Stomach (tissue), 9 donors: ENCODE measurements around the gene RNF4. TPM values are rescaled to one million over a fixed set of nuclear protein-coding genes. Genes with fewer than 3 reads are reported as not detected.

Experiments
- DNase-seq, 2 donors: peaks; one replicate each; pipeline versions ENCODE4 v3.0.0 to v3.0.0-alpha.2; 2013 to 2019
- H3K27ac ChIP-seq, 5 donors: fragments of 200-600 bp in 4 of 5; sonication (generic) in 4 of 5; one replicate each; pipeline ENCODE4 v1.5.1; 2013 to 2019; ENCODE audit warnings: mild to moderate bottlenecking in 1 of 5, moderate library complexity in 1 of 5
- H3K27me3 ChIP-seq, 3 donors: fragments of 200-600 bp; sonication (generic); one replicate each; pipeline ENCODE4 v1.5.1; 2017 to 2019; ENCODE audit warnings: mixed run types in 1 of 3
- H3K36me3 ChIP-seq, 4 donors: fragments of 200-600 bp; sonication (generic); 1 replicate in 3 of 4; 2 replicates in 1 of 4; pipeline ENCODE4 v1.5.1; 2016 to 2019
- H3K4me1 ChIP-seq, 4 donors: fragments of 200-600 bp; sonication (generic); one replicate each; pipeline ENCODE4 v1.5.1; 2016 to 2019
- H3K4me3 ChIP-seq, 4 donors: fragments of 200-600 bp; sonication (generic) in 3 of 4; one replicate each; pipeline ENCODE4 v1.5.1; 2016 to 2019; ENCODE audit warnings: mild to moderate bottlenecking in 1 of 4
- H3K9me3 ChIP-seq, 4 donors: fragments of 200-600 bp; sonication (generic); one replicate each; pipeline ENCODE4 v1.5.1; 2016 to 2019
- EP300 ChIP-seq: sonication (generic); formaldehyde crosslinking; IDR thresholded peaks from one replicate; pipeline ENCODE4 v1.6.1; 2017; ENCODE audit warnings: antibody characterized with exemption
- POLR2A ChIP-seq, 4 donors: fragments of 450-650 bp; IDR thresholded peaks; one replicate each; pipeline ENCODE4 v1.6.1; 2016; ENCODE audit warnings: antibody characterized with exemption in 4 of 4, control low read depth in 2 of 4, mild to moderate bottlenecking in 1 of 4, moderate library complexity in 1 of 4
- POLR2AphosphoS5 ChIP-seq, 3 donors: sonication (generic); formaldehyde crosslinking; IDR thresholded peaks; one replicate each; pipeline ENCODE4 v1.6.1; 2016; ENCODE audit warnings: antibody characterized with exemption in 3 of 3
- WGBS, 5 donors: extraction: QIAGEN DNeasy Blood & Tissue Kit in 3 of 5; methylation state at CpG; one replicate each; pipeline versions ENCODE4 v1.1.5 to v1.1.7; 2013 to 2018; 5-methylcytosine and 5-hydroxymethylcytosine counted together
- intact Hi-C: fragments of 100-400 bp; cut with DNase I; formaldehyde crosslinking; loops from one replicate; pipeline ENCODE4 v1.15.1; 2023; ENCODE audit warnings: low total_unique reads
- polyA plus RNA-seq, 3 donors: library from polyadenylated mRNA; stranded (reverse); fragments of 200-250 nt; gene quantifications; one replicate each; pipeline ENCODE4 v1.2.3, GENCODE V29; 2013
- total RNA-seq, 5 donors: library from RNA; depleted of rRNA; stranded (reverse); fragments of >200 nt; gene quantifications; one replicate each; pipeline versions ENCODE4 v1.1.0 to v1.2.3, GENCODE V29; 2014 to 2016
- TF ChIP-seq, protein P1 (sequence below), 7 experiments: fragments of 450-650 bp in 4 of 7; fragments of 200-600 bp in 3 of 7; sonication (generic) in 3 of 7; IDR thresholded peaks; one replicate each; pipeline ENCODE4 v1.5.1; 2016 to 2019; ENCODE audit warnings: antibody characterized with exemption in 7 of 7, control low read depth in 2 of 7, mild to moderate bottlenecking in 1 of 7
- donor health status: healthy with polysubstance abuse.
- donor health status: Bipolar disorder and iron deficiency.
- donor health status: healthy.

The RNF4 gene
- total and polyA plus RNA-seq, 8 donors, result 5.3 to 75.2 (median 29.0) TPM

DNA sequence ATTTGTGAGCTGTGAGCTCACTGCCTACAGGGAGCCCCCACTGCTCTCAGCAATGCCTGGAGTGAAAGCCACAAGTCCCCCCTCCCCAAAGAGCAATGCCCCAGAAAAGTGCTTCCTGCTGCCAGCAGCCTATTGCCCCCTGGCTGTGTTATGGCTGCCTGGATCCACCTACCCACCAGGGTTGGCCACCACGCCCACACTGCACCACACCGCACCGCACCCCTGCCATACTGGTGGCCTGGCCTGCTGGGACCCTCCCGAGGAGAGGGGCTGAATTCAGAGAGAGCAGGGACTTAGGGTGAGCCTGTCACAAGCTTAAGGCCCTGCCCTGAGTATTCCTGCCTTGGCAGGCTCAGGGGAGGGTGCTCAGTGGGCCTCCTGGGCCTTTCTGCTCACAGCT lies 45.8 kb upstream of the RNF4 start:
- WGBS, 5 donors, result 75 to 86% (median 80%) methylated on average over 4 of the region's 4 CpGs
- Histone ChIP-seq H3K36me3 (no peaks in the 10 kb centered on the region), H3K4me3 (no peak overlapping the region), H3K27ac (no peak overlapping the region), H3K9me3 (no peaks in the 10 kb centered on the region), H3K4me1 (peaks cover 7 to 13% (median 12%) of the 10 kb centered on the region in 4 donors), H3K27me3 (peaks cover 0 to 67% (median 0%) of the 10 kb centered on the region in 3 donors)
- DNase-seq, result no peak
- TF ChIP-seq POLR2A (IDR thresholded peaks at IDR 0.05) (no peak), POLR2AphosphoS5 (IDR thresholded peaks at IDR 0.05) (no peak), EP300 (no peak)
- TF ChIP-seq, protein P1, sequence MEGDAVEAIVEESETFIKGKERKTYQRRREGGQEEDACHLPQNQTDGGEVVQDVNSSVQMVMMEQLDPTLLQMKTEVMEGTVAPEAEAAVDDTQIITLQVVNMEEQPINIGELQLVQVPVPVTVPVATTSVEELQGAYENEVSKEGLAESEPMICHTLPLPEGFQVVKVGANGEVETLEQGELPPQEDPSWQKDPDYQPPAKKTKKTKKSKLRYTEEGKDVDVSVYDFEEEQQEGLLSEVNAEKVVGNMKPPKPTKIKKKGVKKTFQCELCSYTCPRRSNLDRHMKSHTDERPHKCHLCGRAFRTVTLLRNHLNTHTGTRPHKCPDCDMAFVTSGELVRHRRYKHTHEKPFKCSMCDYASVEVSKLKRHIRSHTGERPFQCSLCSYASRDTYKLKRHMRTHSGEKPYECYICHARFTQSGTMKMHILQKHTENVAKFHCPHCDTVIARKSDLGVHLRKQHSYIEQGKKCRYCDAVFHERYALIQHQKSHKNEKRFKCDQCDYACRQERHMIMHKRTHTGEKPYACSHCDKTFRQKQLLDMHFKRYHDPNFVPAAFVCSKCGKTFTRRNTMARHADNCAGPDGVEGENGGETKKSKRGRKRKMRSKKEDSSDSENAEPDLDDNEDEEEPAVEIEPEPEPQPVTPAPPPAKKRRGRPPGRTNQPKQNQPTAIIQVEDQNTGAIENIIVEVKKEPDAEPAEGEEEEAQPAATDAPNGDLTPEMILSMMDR (IDR thresholded peaks at IDR 0.05), result no peak
- intact Hi-C loops, result no loop called here

GRCh38 chr4:2423695-2424094 lies 45.2 kb upstream of the RNF4 start:
- Histone ChIP-seq H3K4me3 (no peak overlapping the region), H3K4me1 (peaks cover 7 to 12% (median 11%) of the 10 kb centered on the region in 4 donors), H3K27me3 (peaks cover 0 to 63% (median 0%) of the 10 kb centered on the region in 3 donors), H3K9me3 (no peaks in the 10 kb centered on the region), H3K27ac (no peak overlapping the region), H3K36me3 (no peaks in the 10 kb centered on the region)
- no peak for TF ChIP-seq POLR2AphosphoS5 (IDR thresholded peaks at IDR 0.05)
- no peak for TF ChIP-seq EP300
- TF ChIP-seq, protein P1 (IDR thresholded peaks at IDR 0.05), result no peak
- TF ChIP-seq POLR2A (IDR thresholded peaks at IDR 0.05), result no peak
- no peak for DNase-seq
- intact Hi-C loops, result no loop called here
- 70 to 94% (median 85%) methylated on average over 1 to 10 of the region's 10 CpGs for WGBS, 5 donors

GRCh38 chr4:2424581-2424980 lies 44.3 kb upstream of the RNF4 start:
- H3K27me3 ChIP-seq, result peaks cover 0 to 58% (median 0%) of the 10 kb centered on the region in 3 donors

GRCh38 chr4:2425386-2426068 lies 43.4 kb upstream of the RNF4 start:
- WGBS, 5 donors, result 77 to 94% (median 92%) methylated on average over 5 to 13 of the region's 13 CpGs
- intact Hi-C loops, result no loop called here
- Histone ChIP-seq H3K4me3 (no peak overlapping the region), H3K4me1 (no peaks in the 10 kb centered on the region), H3K9me3 (no peaks in the 10 kb centered on the region), H3K27ac (no peak overlapping the region), H3K36me3 (no peaks in the 10 kb centered on the region), H3K27me3 (peaks cover 0 to 49% (median 0%) of the 10 kb centered on the region in 3 donors)
- TF ChIP-seq POLR2AphosphoS5 (IDR thresholded peaks at IDR 0.05) (no peak), EP300 (no peak), POLR2A (IDR thresholded peaks at IDR 0.05) (no peak)
- TF ChIP-seq, protein P1 (IDR thresholded peaks at IDR 0.05), result no peak
- DNase-seq, result no peak

More at GRCh38 chr4:2424581-2424980, 44.3 kb upstream of the RNF4 start:
- WGBS, 5 donors, result 72 to 81% (median 78%) methylated on average over 10 of the region's 10 CpGs
- Histone ChIP-seq H3K9me3 (no peaks in the 10 kb centered on the region), H3K36me3 (no peaks in the 10 kb centered on the region), H3K27ac (no peak overlapping the region), H3K4me1 (peaks cover under 1 to 3% (median 2%) of the 10 kb centered on the region in 4 donors), H3K4me3 (no peak overlapping the region)
- no peak for DNase-seq
- no peak for TF ChIP-seq EP300
- no peak for TF ChIP-seq POLR2AphosphoS5 (IDR thresholded peaks at IDR 0.05)
- TF ChIP-seq POLR2A (IDR thresholded peaks at IDR 0.05), result no peak
- TF ChIP-seq, protein P1 (IDR thresholded peaks at IDR 0.05), result no peak
- intact Hi-C loops, result no loop called here
